Liver (tissue), 3 donors: ENCODE measurements around the gene CARMIL1.

Experiments used
- ATF3 ChIP-seq: IDR thresholded peaks from 2 replicates; pipeline ENCODE4 v1.6.1; 2016; ENCODE audit warnings: antibody characterized with exemption
- CTCF ChIP-seq: fragments of 150-350 bp; IDR thresholded peaks from 2 replicates; pipeline ENCODE4 v1.5.1; 2017; ENCODE audit warnings: improper control_type of control experiment, low read depth, low read length; ENCODE audit not compliant: missing input control
- EGR1 ChIP-seq, 2 donors: IDR thresholded peaks; 2 replicates each; pipeline ENCODE4 v1.6.1; 2016 to 2018; ENCODE audit warnings: antibody characterized with exemption in 2 of 2, low read depth in 2 of 2
- FOXA1 ChIP-seq: IDR thresholded peaks from 2 replicates; pipeline ENCODE4 v1.6.1; 2016; ENCODE audit warnings: antibody characterized with exemption
- GABPA ChIP-seq, 2 donors: IDR thresholded peaks in 1 of 2; conservative IDR thresholded peaks in 1 of 2; 2 replicates each; pipeline ENCODE4 v1.6.1; 2016; ENCODE audit warnings: antibody characterized with exemption in 2 of 2, mild to moderate bottlenecking in 1 of 2, moderate library complexity in 1 of 2
- HNF4A ChIP-seq, 2 donors: conservative IDR thresholded peaks; 2 replicates each; pipeline ENCODE4 v1.6.1; 2016; ENCODE audit warnings: antibody characterized with exemption in 2 of 2, mild to moderate bottlenecking in 2 of 2
- HNF4G ChIP-seq: IDR thresholded peaks from 2 replicates; pipeline ENCODE4 v1.6.1; 2016; ENCODE audit warnings: antibody characterized with exemption
- MAX ChIP-seq: IDR thresholded peaks from 2 replicates; pipeline ENCODE4 v1.6.1; 2016; ENCODE audit warnings: antibody characterized with exemption
- NR2F2 ChIP-seq: IDR thresholded peaks from 2 replicates; pipeline ENCODE4 v1.6.1; 2016; ENCODE audit warnings: antibody characterized with exemption
- RAD21 ChIP-seq, 2 donors: IDR thresholded peaks; 2 replicates each; pipeline ENCODE4 v1.6.1; 2016; ENCODE audit warnings: antibody characterized with exemption in 2 of 2, mild to moderate bottlenecking in 2 of 2
- REST ChIP-seq: IDR thresholded peaks from 2 replicates; pipeline ENCODE4 v1.6.1; 2016; ENCODE audit warnings: antibody characterized with exemption, mild to moderate bottlenecking
- RXRA ChIP-seq, 2 donors: IDR thresholded peaks; 2 replicates each; pipeline ENCODE4 v1.6.1; 2017 to 2018; ENCODE audit warnings: antibody characterized with exemption in 2 of 2, mild to moderate bottlenecking in 1 of 2
- TAF1 ChIP-seq: conservative IDR thresholded peaks from 2 replicates; pipeline ENCODE4 v1.6.1; 2016; ENCODE audit warnings: antibody characterized with exemption, mild to moderate bottlenecking
- ZBTB33 ChIP-seq: IDR thresholded peaks from 2 replicates; pipeline ENCODE4 v1.6.1; 2016; ENCODE audit warnings: antibody characterized with exemption
- donor health status: healthy.
- donor health status: healthy.

GRCh38 chr6:25458485-25458884, 179.3 kb downstream of the CARMIL1 start:
- TF ChIP-seq CTCF (no peak), NR2F2 (no peak), RAD21 (IDR thresholded peaks at IDR 0.05) (no peak), MAX (no peak), REST (no peak), ZBTB33 (no peak), TAF1 (no peak), FOXA1 (no peak), RXRA (IDR thresholded peaks at IDR 0.05) (no peak), HNF4G (no peak), EGR1 (IDR thresholded peaks at IDR 0.05; ENCODE audit: low read depth in 2 of 2) (no peak), ATF3 (no peak), GABPA (IDR thresholded peaks at IDR 0.05 in 1 of 2, conservative IDR thresholded peaks at IDR 0.05 in 1 of 2) (no peak), HNF4A (conservative IDR thresholded peaks at IDR 0.05) (no peak)
